Gastroesophageal sphincter (tissue), 3 donors: ENCODE results near the gene DCLRE1C.

Experiments
- CTCF ChIP-seq, 4 experiments: fragments of 200-600 bp in 2 of 4; fragments of 450-650 bp in 2 of 4; sonication (generic) in 1 of 4; IDR thresholded peaks; one replicate each; pipeline ENCODE4 v1.5.1; 2017 to 2019; ENCODE audit warnings: antibody characterized with exemption in 4 of 4, mild to moderate bottlenecking in 2 of 4, moderate library complexity in 2 of 4
- EP300 ChIP-seq: sonication (generic); formaldehyde crosslinking; IDR thresholded peaks from one replicate; pipeline ENCODE4 v1.6.1; 2017; ENCODE audit warnings: antibody characterized with exemption, mild to moderate bottlenecking
- POLR2A ChIP-seq, 2 donors: fragments of 450-650 bp; IDR thresholded peaks; one replicate each; pipeline ENCODE4 v1.6.1; 2017; ENCODE audit warnings: antibody characterized with exemption in 2 of 2, mild to moderate bottlenecking in 2 of 2, moderate library complexity in 1 of 2
- POLR2AphosphoS5 ChIP-seq: sonication (generic); formaldehyde crosslinking; IDR thresholded peaks from one replicate; pipeline ENCODE4 v1.6.1; 2017; ENCODE audit warnings: antibody characterized with exemption

DNA sequence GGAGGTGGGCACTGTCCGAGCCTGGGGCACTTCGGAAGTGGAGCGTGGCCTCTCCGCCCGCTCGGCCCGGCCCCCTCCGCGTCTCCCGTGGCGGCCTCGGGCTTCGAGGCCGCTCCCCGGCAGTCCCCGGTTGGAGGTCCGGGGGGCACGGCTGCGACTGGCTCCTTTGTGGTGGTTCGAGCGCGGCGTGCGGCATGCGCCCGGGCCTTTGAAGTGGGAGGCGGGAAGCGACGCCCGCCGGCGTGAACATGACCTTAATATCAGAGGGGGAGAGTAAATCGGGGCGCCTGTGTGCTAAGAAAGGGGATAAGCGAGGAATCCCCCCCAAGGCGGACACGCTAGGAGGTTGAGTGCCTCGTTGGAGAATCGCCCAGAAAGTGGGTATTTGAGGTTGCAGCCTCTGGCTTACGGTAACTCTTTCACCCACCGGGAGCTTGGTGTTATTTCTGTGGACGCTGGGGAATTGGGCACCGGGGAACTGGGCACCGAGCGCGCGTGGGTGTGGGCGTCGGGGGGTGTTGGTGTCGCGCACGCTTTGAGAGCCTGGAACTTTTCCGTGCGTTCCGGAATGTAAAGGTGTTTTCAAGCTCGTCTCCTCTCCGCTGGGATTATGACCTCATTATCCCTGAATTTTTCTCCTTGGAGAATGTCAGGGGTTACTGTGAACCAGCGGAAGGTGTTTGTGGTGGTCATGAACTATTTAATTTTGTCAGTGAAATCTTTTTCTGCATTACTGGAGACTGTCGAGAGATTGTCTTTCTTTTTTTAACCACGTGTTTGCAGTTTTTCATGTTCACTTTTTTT, 74.6 kb downstream of the DCLRE1C start:
- no peak for TF ChIP-seq POLR2A (IDR thresholded peaks at IDR 0.05)
- no peak for TF ChIP-seq CTCF (IDR thresholded peaks at IDR 0.05)
- no peak for TF ChIP-seq POLR2AphosphoS5
- TF ChIP-seq EP300 = no peak
